ENCODE results near the gene MUC5B. TPM values are rescaled to one million over a fixed set of nuclear protein-coding genes. Genes with fewer than 3 reads are reported as not detected.

The MUC5B gene
- total RNA-seq, 1 experiment from 2014 or later: 3.4 TPM

DNA sequence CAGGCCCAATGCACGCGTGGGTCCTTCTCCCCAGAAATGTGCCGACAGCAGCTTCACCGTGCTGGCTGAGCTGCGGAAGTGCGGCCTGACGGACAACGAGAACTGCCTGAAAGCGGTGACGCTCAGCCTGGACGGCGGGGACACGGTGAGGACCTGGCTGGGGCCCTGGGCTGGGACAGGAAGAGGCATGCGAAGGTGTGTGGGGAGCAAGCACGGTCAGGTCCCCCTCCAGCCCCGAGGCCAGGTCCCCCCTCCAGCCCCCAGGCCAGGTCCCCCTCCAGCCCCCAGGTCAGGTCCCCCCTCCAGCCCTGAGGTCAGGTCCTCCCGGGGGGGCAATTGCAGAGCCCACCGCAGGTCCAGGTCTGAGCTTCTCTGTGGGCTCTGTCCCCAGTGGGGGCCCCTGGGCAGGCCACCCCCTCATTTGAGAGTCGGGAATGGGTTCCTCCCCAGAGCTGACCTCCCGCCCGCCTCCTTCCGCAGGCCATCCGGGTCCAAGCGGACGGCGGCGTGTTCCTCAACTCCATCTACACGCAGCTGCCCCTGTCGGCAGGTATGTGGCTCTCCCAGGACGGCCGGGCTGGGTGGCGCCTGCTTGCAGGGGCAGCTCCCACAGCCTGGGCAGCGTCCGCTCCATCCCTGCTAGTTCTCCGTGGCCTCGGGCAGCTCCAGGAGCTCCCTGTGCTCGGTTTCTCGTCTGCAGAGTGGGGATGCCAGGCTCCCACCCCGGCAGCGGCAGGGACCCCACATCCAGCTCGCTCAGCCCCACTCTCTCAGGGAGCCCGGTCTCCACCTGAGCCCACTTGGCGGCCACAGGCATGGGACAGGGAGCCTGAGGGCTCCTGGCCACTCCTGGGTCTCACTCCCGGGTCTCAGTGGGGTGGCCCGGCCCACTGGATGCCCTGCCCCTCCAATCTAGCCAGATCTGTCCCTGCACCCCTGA lies 7.9 kb downstream of the MUC5B start:
- Mint-ChIP-seq H3K27ac (ENCODE audit: unreplicated experiment) (no peak overlapping the region), H3K4me1 (ENCODE audit: low read depth, unreplicated experiment) (no peaks in the 10 kb centered on the region), H3K9me3 (ENCODE audit: low read depth, unreplicated experiment) (no peaks in the 10 kb centered on the region), H3K36me3 (ENCODE audit: insufficient read depth, unreplicated experiment) (no peaks in the 10 kb centered on the region), H3K4me3 (ENCODE audit: low read depth, unreplicated experiment) (no peak overlapping the region), H3K27me3 (ENCODE audit: unreplicated experiment) (no peaks in the 10 kb centered on the region)
- TF ChIP-seq, protein P1, sequence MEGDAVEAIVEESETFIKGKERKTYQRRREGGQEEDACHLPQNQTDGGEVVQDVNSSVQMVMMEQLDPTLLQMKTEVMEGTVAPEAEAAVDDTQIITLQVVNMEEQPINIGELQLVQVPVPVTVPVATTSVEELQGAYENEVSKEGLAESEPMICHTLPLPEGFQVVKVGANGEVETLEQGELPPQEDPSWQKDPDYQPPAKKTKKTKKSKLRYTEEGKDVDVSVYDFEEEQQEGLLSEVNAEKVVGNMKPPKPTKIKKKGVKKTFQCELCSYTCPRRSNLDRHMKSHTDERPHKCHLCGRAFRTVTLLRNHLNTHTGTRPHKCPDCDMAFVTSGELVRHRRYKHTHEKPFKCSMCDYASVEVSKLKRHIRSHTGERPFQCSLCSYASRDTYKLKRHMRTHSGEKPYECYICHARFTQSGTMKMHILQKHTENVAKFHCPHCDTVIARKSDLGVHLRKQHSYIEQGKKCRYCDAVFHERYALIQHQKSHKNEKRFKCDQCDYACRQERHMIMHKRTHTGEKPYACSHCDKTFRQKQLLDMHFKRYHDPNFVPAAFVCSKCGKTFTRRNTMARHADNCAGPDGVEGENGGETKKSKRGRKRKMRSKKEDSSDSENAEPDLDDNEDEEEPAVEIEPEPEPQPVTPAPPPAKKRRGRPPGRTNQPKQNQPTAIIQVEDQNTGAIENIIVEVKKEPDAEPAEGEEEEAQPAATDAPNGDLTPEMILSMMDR (IDR thresholded peaks at IDR 0.05; ENCODE audit: unreplicated experiment): no peak
- CTCF ChIA-PET: interaction anchor here (0.6 kb wide), 1 partner anchor 73 kb away, joined by 11 read pairs; no protein-coding TSS in a partner anchor
- intact Hi-C loops (cut with micrococcal nuclease; ENCODE audit: unreplicated experiment): no loop called here
- DNase-seq: no peak
- no TSS peak for BruUV-seq (replicated peaks)

DNA sequence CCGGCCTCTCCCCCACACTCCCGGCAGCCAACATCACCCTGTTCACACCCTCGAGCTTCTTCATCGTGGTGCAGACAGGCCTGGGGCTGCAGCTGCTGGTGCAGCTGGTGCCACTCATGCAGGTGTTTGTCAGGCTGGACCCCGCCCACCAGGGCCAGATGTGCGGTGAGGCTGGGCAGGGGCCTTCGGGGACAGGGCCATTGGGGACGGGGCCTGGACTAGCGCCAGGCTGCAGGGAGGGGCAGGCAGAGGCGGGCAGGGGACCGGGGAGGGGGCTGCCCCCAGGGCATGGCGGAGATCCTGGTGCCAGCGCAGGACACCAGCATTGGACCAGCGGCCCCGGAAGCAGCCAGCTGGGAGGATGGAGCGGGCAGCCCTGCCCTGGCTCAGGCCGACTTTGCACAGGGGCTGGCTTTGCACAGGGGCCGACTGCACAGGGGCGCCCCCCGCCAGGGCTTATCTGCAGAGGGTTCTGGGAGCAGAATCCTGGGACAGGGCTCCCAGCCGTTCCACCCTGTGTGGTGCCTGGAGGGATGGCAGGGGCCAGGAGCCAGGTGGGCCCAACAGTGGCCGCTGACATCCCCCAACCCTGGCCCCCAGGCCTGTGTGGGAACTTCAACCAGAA lies 8.6 kb downstream of the MUC5B start:
- Mint-ChIP-seq H3K36me3 (ENCODE audit: insufficient read depth, unreplicated experiment) (no peaks in the 10 kb centered on the region), H3K27ac (ENCODE audit: unreplicated experiment) (no peak overlapping the region), H3K27me3 (ENCODE audit: unreplicated experiment) (no peaks in the 10 kb centered on the region), H3K9me3 (ENCODE audit: low read depth, unreplicated experiment) (no peaks in the 10 kb centered on the region), H3K4me1 (ENCODE audit: low read depth, unreplicated experiment) (no peaks in the 10 kb centered on the region), H3K4me3 (ENCODE audit: low read depth, unreplicated experiment) (no peak overlapping the region)
- CTCF ChIA-PET: interaction anchor here (0.6 kb wide), 1 partner anchor 72 kb away, joined by 11 read pairs; no protein-coding TSS in a partner anchor
- intact Hi-C loops (cut with micrococcal nuclease; ENCODE audit: unreplicated experiment): no loop called here
- no peak for DNase-seq
- BruUV-seq (replicated peaks): no TSS peak
- TF ChIP-seq, protein P1 (IDR thresholded peaks at IDR 0.05; ENCODE audit: unreplicated experiment): no peak

DNA sequence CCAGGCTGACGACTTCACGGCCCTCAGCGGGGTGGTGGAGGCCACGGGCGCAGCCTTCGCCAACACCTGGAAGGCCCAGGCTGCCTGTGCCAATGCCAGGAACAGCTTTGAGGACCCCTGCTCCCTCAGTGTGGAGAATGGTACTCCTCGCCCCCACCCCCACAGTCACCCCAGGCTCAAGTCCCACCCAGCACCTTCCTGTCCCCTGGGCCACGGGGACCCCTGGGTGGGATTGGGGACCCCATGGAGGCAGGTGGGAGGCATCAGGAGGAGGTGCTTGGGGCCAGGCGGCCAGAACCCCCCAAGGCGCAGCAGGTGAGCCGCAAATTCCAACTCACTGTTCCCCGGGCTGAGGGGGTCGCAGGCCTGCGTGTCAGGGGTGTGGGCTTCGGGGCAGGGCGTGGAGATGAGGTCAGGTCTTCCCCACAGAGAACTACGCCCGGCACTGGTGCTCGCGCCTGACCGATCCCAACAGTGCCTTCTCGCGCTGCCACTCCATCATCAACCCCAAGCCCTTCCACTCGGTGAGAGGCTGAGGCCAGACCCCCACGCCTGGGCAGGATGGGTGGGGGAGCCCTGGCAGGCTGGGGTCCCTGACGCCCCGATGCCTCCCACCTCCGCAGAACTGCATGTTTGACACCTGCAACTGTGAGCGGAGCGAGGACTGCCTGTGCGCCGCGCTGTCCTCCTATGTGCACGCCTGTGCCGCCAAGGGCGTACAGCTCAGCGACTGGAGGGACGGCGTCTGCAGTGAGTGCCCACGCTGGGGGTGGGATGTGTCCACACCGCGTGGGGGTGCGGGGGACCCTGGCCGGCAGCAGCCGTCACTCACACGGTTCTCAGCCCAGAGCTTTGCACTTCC lies 9.4 kb downstream of the MUC5B start:
- Mint-ChIP-seq H3K36me3 (ENCODE audit: insufficient read depth, unreplicated experiment) (no peaks in the 10 kb centered on the region), H3K9me3 (ENCODE audit: low read depth, unreplicated experiment) (no peaks in the 10 kb centered on the region), H3K4me3 (ENCODE audit: low read depth, unreplicated experiment) (no peak overlapping the region), H3K27ac (ENCODE audit: unreplicated experiment) (no peak overlapping the region), H3K27me3 (ENCODE audit: unreplicated experiment) (no peaks in the 10 kb centered on the region), H3K4me1 (ENCODE audit: low read depth, unreplicated experiment) (peaks cover 5% of the 10 kb centered on the region)
- no peak for DNase-seq
- TF ChIP-seq, protein P1 (IDR thresholded peaks at IDR 0.05; ENCODE audit: unreplicated experiment): no peak
- no TSS peak for BruUV-seq (replicated peaks)
- CTCF ChIA-PET: no interaction called here
- intact Hi-C loops (cut with micrococcal nuclease; ENCODE audit: unreplicated experiment): no loop called here

DNA sequence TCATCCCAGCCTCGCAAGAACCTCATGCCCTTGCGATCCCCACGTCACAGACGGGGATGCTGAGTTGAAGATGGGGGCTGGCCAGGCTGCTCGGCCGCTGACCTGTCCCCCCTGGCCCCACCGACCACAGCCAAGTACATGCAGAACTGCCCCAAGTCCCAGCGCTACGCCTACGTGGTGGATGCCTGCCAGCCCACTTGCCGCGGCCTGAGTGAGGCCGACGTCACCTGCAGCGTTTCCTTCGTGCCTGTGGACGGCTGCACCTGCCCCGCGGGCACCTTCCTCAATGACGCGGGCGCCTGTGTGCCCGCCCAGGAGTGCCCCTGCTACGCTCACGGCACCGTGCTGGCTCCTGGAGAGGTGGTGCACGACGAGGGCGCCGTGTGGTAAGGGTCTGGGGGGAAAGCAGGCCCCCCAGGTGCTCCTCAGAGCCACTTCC lies 10.0 kb downstream of the MUC5B start:
- H3K27ac Mint-ChIP-seq (ENCODE audit: unreplicated experiment): no peak overlapping the region
- peaks cover 9% of the 10 kb centered on the region for H3K4me1 Mint-ChIP-seq (ENCODE audit: low read depth, unreplicated experiment)
- no peak overlapping the region for H3K4me3 Mint-ChIP-seq (ENCODE audit: low read depth, unreplicated experiment)
- no peaks in the 10 kb centered on the region for H3K36me3 Mint-ChIP-seq (ENCODE audit: insufficient read depth, unreplicated experiment)
- H3K9me3 Mint-ChIP-seq (ENCODE audit: low read depth, unreplicated experiment): no peaks in the 10 kb centered on the region
- H3K27me3 Mint-ChIP-seq (ENCODE audit: unreplicated experiment): no peaks in the 10 kb centered on the region
- CTCF ChIA-PET: interaction anchor here (0.9 kb wide), 1 partner anchor 30 kb away, joined by 3 read pairs; no protein-coding TSS in a partner anchor
- intact Hi-C loops (cut with micrococcal nuclease; ENCODE audit: unreplicated experiment): loop anchor here (1.0 kb wide), 1 partner anchor 119 kb away; no protein-coding TSS in a partner anchor
- TF ChIP-seq, protein P1 (IDR thresholded peaks at IDR 0.05; ENCODE audit: unreplicated experiment): no peak
- BruUV-seq (replicated peaks): no TSS peak
- DNase-seq: no peak
